OCI-M2 (cell line): ENCODE data around the gene FRMD4A.

ENCODE experiments used
- DNase-seq: peaks from one replicate; lab custom pipeline; 2025; ENCODE audit not compliant: unreplicated experiment; lab: John Stamatoyannopoulos, UW

Gene FRMD4A

GRCh38 chr10:14296065-14296709 lies 34.5 kb downstream of the FRMD4A start:
- DNase-seq: no peak

GRCh38 chr10:14294347-14295059 lies 36.2 kb downstream of the FRMD4A start:
- no peak for DNase-seq

GRCh38 chr10:14293526-14293925 lies 37.2 kb downstream of the FRMD4A start:
- no peak for DNase-seq

- no peak for DNase-seq
These were observed 39.4 kb downstream of the FRMD4A start for GRCh38 chr10:14291296-14291695.

GRCh38 chr10:14285941-14286560 lies 44.7 kb downstream of the FRMD4A start:
- DNase-seq: no peak

- no peak for DNase-seq
These were observed 48.4 kb downstream of the FRMD4A start for GRCh38 chr10:14282276-14282675.

GRCh38 chr10:14278533-14278932 lies 52.2 kb downstream of the FRMD4A start:
- DNase-seq: no peak

GRCh38 chr10:14276210-14276609 lies 54.5 kb downstream of the FRMD4A start:
- DNase-seq: no peak

GRCh38 chr10:14271621-14272020 lies 59.1 kb downstream of the FRMD4A start:
- no peak for DNase-seq

- DNase-seq: no peak
These were observed 60.4 kb downstream of the FRMD4A start for GRCh38 chr10:14270370-14270769.

GRCh38 chr10:14265709-14266108 lies 65.0 kb downstream of the FRMD4A start:
- DNase-seq: no peak

GRCh38 chr10:14262836-14263425 lies 67.8 kb downstream of the FRMD4A start:
- DNase-seq: no peak

- DNase-seq: no peak
These were observed 69.4 kb downstream of the FRMD4A start for GRCh38 chr10:14261336-14261735.

- no peak for DNase-seq
These were observed 70.8 kb downstream of the FRMD4A start for GRCh38 chr10:14259696-14260566.

- no peak for DNase-seq
These were observed 76.4 kb downstream of the FRMD4A start for GRCh38 chr10:14254368-14254767.

GRCh38 chr10:14253711-14254110 lies 77.0 kb downstream of the FRMD4A start:
- no peak for DNase-seq

- no peak for DNase-seq
These were observed 77.6 kb downstream of the FRMD4A start for GRCh38 chr10:14253079-14253478.

- no peak for DNase-seq
These were observed 80.1 kb downstream of the FRMD4A start for GRCh38 chr10:14250496-14251076.

- DNase-seq: no peak
These were observed 83.2 kb downstream of the FRMD4A start for GRCh38 chr10:14247377-14248116.

- no peak for DNase-seq
These were observed 85.9 kb downstream of the FRMD4A start for GRCh38 chr10:14244801-14245211.
